ENCODE measurements around the gene MASP2.
"Not testable (repeated sequence)": the region's sequence is repeated elsewhere in the genome, so short reads cannot be mapped to it uniquely, and the experiment has no call there.

GRCh38 chr1:10992004-10992403 is 55.0 kb downstream of the MASP2 start:
- TF ChIP-seq HMGXB4 (CRISPR knock-in tag; IDR thresholded peaks at IDR 0.05; ENCODE audit: borderline replicate concordance); POLR2A (IDR thresholded peaks at IDR 0.05; ENCODE audit: low read length); POLR2AphosphoS2 (conservative IDR thresholded peaks at IDR 0.05; ENCODE audit: low read length); ELK1 (IDR thresholded peaks at IDR 0.05; ENCODE audit: low read depth, low read length); ESRRA (IDR thresholded peaks at IDR 0.05; ENCODE audit: borderline replicate concordance, low read length); MAZ (IDR thresholded peaks at IDR 0.05; ENCODE audit: borderline replicate concordance, low read depth, low read length); CTCF (IDR thresholded peaks at IDR 0.05); KDM1A (IDR thresholded peaks at IDR 0.05; ENCODE audit: low read depth); PHF8 (IDR thresholded peaks at IDR 0.05; ENCODE audit: borderline replicate concordance, low read depth); RAD21 (conservative IDR thresholded peaks at IDR 0.05 in 1 of 2, IDR thresholded peaks at IDR 0.05 in 1 of 2); EHF (CRISPR knock-in tag; IDR thresholded peaks at IDR 0.05); SMC3 (IDR thresholded peaks at IDR 0.05): not testable (repeated sequence)

Data from A549 (cell line).